K562 (cell line): Measurements from ENCODE around the gene CDH8. TPM values are rescaled to one million over a fixed set of nuclear protein-coding genes. Genes with fewer than 3 reads are reported as not detected.

Experiments
- ATAC-seq: fragments of 200-7000 bp; cut with Tn5 transposase; 3 replicates; pipeline ENCODE4 v1.9.1; 2020; ENCODE audit warnings: moderate library complexity
- BruUV-seq: library from RNA; stranded (reverse); fragments of 400-500 nt; replicated peaks from 2 replicates; lab custom pipeline; 2021; lab: Mats Ljungman, UMichigan
- CTCF ChIA-PET: fragments of 300-600 bp; formaldehyde crosslinking; extraction: SDS; loops from one replicate; lab custom pipeline; 2021; ENCODE audit warnings: low intra/inter-chr PET ratio; lab: Yijun Ruan, JAX
- POLR2A ChIA-PET: fragments of 300-600, 350-650 bp; sonication (Branson Sonifier 250); formaldehyde crosslinking; extraction: SDS; loops from one replicate; lab custom pipeline; 2021; ENCODE audit warnings: antibody characterized with exemption, inconsistent platforms; lab: Yijun Ruan, JAX
- DNase-seq, 4 experiments: peaks; one replicate each; pipeline versions ENCODE4 v3.0.0 to v3.0.0-alpha.2; 2011 to 2018; ENCODE audit warnings: low spot score in 3 of 4, mixed read lengths in 3 of 4; ENCODE audit errors: extremely low read depth in 1 of 4
- FAIRE-seq: peaks from 2 replicates; lab custom pipeline; 2011; peaks lifted over from hg19 to GRCh38; lab: Jason Lieb, UNC
- H2AFZ ChIP-seq: 2 replicates; pipeline ENCODE4 v1.6.0; 2011; ENCODE audit warnings: low read depth, low read length, control low read depth, inconsistent platforms
- H3K27ac ChIP-seq: fragments of 200-600 bp; 3 replicates; pipeline ENCODE4 v1.8.0; 2011; ENCODE audit warnings: low read depth, mild to moderate bottlenecking, control low read depth, inconsistent platforms, low read length, moderate library complexity, mixed read lengths; ENCODE audit errors: extremely low read depth
- H3K27me3 ChIP-seq, 2 experiments: fragments of 300-600 bp in 1 of 2; 2 replicates in 1 of 2; 3 replicates in 1 of 2; pipeline versions ENCODE4 v1.6.0 to v1.8.0; 2011; ENCODE audit warnings: inconsistent platforms in 2 of 2, low read length in 2 of 2, mild to moderate bottlenecking in 1 of 2, mixed read lengths in 1 of 2, moderate library complexity in 1 of 2; ENCODE audit not compliant: control insufficient read depth in 2 of 2, insufficient read depth in 2 of 2
- H3K36me3 ChIP-seq: fragments of 300-600 bp; 3 replicates; pipeline ENCODE4 v1.8.0; 2011; ENCODE audit warnings: mild to moderate bottlenecking, low read length, inconsistent platforms; ENCODE audit not compliant: control insufficient read depth, insufficient read depth
- H3K4me1 ChIP-seq, 2 experiments: fragments of 200-600 bp in 1 of 2; replicated peaks in 1 of 2; 2 replicates in 1 of 2; 3 replicates in 1 of 2; pipeline versions ENCODE4 v1.5.1 to v1.8.0; 2011; ENCODE audit warnings: inconsistent platforms in 2 of 2, low read length in 2 of 2, mild to moderate bottlenecking in 1 of 2, mixed read lengths in 1 of 2, moderate library complexity in 1 of 2; ENCODE audit not compliant: control insufficient read depth in 2 of 2, insufficient read depth in 2 of 2
- H3K4me2 ChIP-seq: 2 replicates; pipeline ENCODE4 v1.6.1; 2011; ENCODE audit warnings: low read length, control low read depth, inconsistent platforms, mixed read lengths; ENCODE audit not compliant: insufficient read depth
- H3K4me3 ChIP-seq: fragments of 200-600 bp; sonication (generic), shearing (Covaris generic); 2 replicates; pipeline ENCODE4 v1.5.1; 2016; ENCODE audit warnings: control low read depth, inconsistent platforms
- H3K79me2 ChIP-seq: fragments of 200-600 bp; 3 replicates; pipeline ENCODE4 v1.8.0; 2011; ENCODE audit warnings: low read length, inconsistent platforms; ENCODE audit not compliant: control insufficient read depth, insufficient read depth
- H3K9ac ChIP-seq, 2 experiments: 2 replicates each; pipeline versions ENCODE4 v1.6.0 to v1.6.1; 2011; ENCODE audit warnings: low read depth in 2 of 2, low read length in 2 of 2, control low read depth in 1 of 2, inconsistent platforms in 1 of 2, mild to moderate bottlenecking in 1 of 2, mixed read lengths in 1 of 2; ENCODE audit not compliant: insufficient read depth in 1 of 2
- H3K9me1 ChIP-seq: one replicate; pipeline ENCODE4 v1.6.0; 2011; ENCODE audit warnings: inconsistent platforms, mild to moderate bottlenecking, low read length, moderate library complexity; ENCODE audit not compliant: control insufficient read depth, insufficient read depth
- H3K9me3 ChIP-seq: replicated peaks from 2 replicates; pipeline ENCODE4 v1.5.1; 2011; ENCODE audit warnings: low read depth, low read length, inconsistent platforms; ENCODE audit not compliant: control insufficient read depth, insufficient read depth
- H4K20me1 ChIP-seq: replicated peaks from 2 replicates; pipeline ENCODE4 v1.6.1; 2011; ENCODE audit warnings: low read length, inconsistent platforms, mixed read lengths; ENCODE audit not compliant: control insufficient read depth, insufficient read depth
- BCLAF1 ChIP-seq, 2 experiments: fragments of 450-650 bp in 1 of 2; IDR thresholded peaks; 2 replicates each; pipeline ENCODE4 v1.6.1; 2011 to 2017; ENCODE audit warnings: low read depth in 2 of 2, antibody characterized with exemption in 1 of 2, borderline replicate concordance in 1 of 2, low read length in 1 of 2, mild to moderate bottlenecking in 1 of 2, mixed read lengths in 1 of 2; ENCODE audit not compliant: control insufficient read depth in 1 of 2
- HDGF ChIP-seq: fragments of 450-650 bp; IDR thresholded peaks from 2 replicates; pipeline ENCODE4 v1.6.1; 2016
- MCM3 ChIP-seq: fragments of 450-650 bp; IDR thresholded peaks from 2 replicates; pipeline ENCODE4 v1.6.1; 2016
- MEF2A ChIP-seq: IDR thresholded peaks from 2 replicates; pipeline ENCODE4 v1.6.1; 2011; ENCODE audit warnings: low read depth, mild to moderate bottlenecking, low read length, moderate library complexity; ENCODE audit not compliant: control insufficient read depth
- PHF21A ChIP-seq: fragments of 450-650 bp; IDR thresholded peaks from 2 replicates; pipeline ENCODE4 v1.6.1; 2017; ENCODE audit warnings: low read depth, borderline replicate concordance
- RAD21 ChIP-seq, 2 experiments: fragments of 250-450 bp in 1 of 2; fragments of 450-650 bp in 1 of 2; sonication (Bioruptor Pico) in 1 of 2; formaldehyde crosslinking in 1 of 2; IDR thresholded peaks in 1 of 2; conservative IDR thresholded peaks in 1 of 2; 2 replicates each; pipeline versions ENCODE4 v1.4.0 to v1.8.0; 2020 to 2022; ENCODE audit warnings: mild to moderate bottlenecking in 2 of 2, moderate library complexity in 1 of 2
- ZC3H11A ChIP-seq: IDR thresholded peaks from 2 replicates; pipeline ENCODE4 v1.6.1; 2012; ENCODE audit warnings: low read depth, low read length, improper control_type of control experiment
- ZNF511 ChIP-seq: sonication (generic); formaldehyde crosslinking; IDR thresholded peaks from 2 replicates; pipeline ENCODE4 v1.8.0; 2022; ENCODE audit warnings: mild to moderate bottlenecking, missing genetic modification reagents
- WGBS: fragments of 100-300 bp; shearing (Covaris generic); methylation state at CpG from one replicate; pipeline ENCODE4 v1.1.6; 2016; ENCODE audit warnings: low coverage, mixed read lengths; ENCODE audit not compliant: insufficient coverage; ENCODE audit errors: missing lambda C conversion rate; 5-methylcytosine and 5-hydroxymethylcytosine counted together
- in situ Hi-C: fragments of 300-500 bp; cut with MboI; formaldehyde crosslinking; loops from 4 replicates; pipeline ENCODE4 v1.15.0; 2018; ENCODE audit warnings: inconsistent platforms, mixed read lengths
- intact Hi-C: fragments of 100-400 bp; cut with micrococcal nuclease; formaldehyde crosslinking; loops from 2 replicates; pipeline ENCODE4 v1.14.2; 2022
- polyA plus RNA-seq, 8 experiments: library from polyadenylated mRNA; depleted of rRNA in 4 of 8; stranded (reverse) in 5 of 8; unstranded in 3 of 8; fragments of >200 nt; fragmentation: Nextera tagmentation in 2 of 8; fragmentation: Illumina TruSeq in 1 of 8; extraction: Ambion mirVana in 2 of 8; extraction: Trizol in 1 of 8; gene quantifications; 2 replicates each; pipeline versions ENCODE4 v1.2.1 to v1.2.3, GENCODE V29; 2011 to 2014; ENCODE audit warnings: inconsistent platforms in 1 of 8, missing spikeins in 1 of 8
- total RNA-seq, 7 experiments: library from RNA; depleted of rRNA in 6 of 7; stranded (reverse); fragments of >200 nt in 6 of 7; fragmentation: Illumina TruSeq in 2 of 7; extraction: Trizol in 2 of 7; gene quantifications; 2 replicates each; pipeline versions ENCODE4 v1.2.1 to v1.2.3, GENCODE V29; 2011 to 2021; ENCODE audit warnings: low replicate concordance in 1 of 7

The CDH8 gene
- total and polyA plus RNA-seq, 9 of the 15 experiments (the other 6 are each of a cell fraction or from before 2014, with no cell fraction given), result 0.22 to 1.4 (median 0.42) TPM; not detected in 4

- intact Hi-C loops, result no loop called here
- no peak for FAIRE-seq
Observed at GRCh38 chr16:61926766-61927165, 109.5 kb downstream of the CDH8 start.

More at GRCh38 chr16:61926766-61927165, 109.5 kb downstream of the CDH8 start:
- ATAC-seq (no peak), DNase-seq (no peak)
- no peak overlapping the region for H2AFZ ChIP-seq
- no peak overlapping the region for H3K27ac ChIP-seq
- POLR2A ChIA-PET, result no interaction called here
- TF ChIP-seq BCLAF1 (IDR thresholded peaks at IDR 0.05; ENCODE audit: borderline replicate concordance in 1 of 2, control insufficient read depth in 1 of 2, low read depth in 2 of 2, low read length in 1 of 2) (no peak), MEF2A (no peak), HDGF (no peak), RAD21 (CRISPR knock-in tag; conservative IDR thresholded peaks at IDR 0.05 in 1 of 2, IDR thresholded peaks at IDR 0.05 in 1 of 2) (no peak), ZNF511 (CRISPR knock-in tag) (no peak), ZC3H11A (no peak), PHF21A (no peak), MCM3 (no peak)
- BruUV-seq, result no TSS peak
- H3K9me3 ChIP-seq, result no peaks in the 10 kb centered on the region; the same call in 1 of the 2 replicates
- no peaks in the 10 kb centered on the region for H3K79me2 ChIP-seq
- H3K4me3 ChIP-seq, result no peak overlapping the region
- no peaks in the 10 kb centered on the region for H3K36me3 ChIP-seq
- H3K4me2 ChIP-seq, result no peak overlapping the region
- H3K9me1 ChIP-seq, result no peaks in the 10 kb centered on the region
- H3K9ac ChIP-seq, result no peak overlapping the region
- no peaks in the 10 kb centered on the region for H3K27me3 ChIP-seq
- H4K20me1 ChIP-seq, result no peaks in the 10 kb centered on the region
- WGBS, result 0% methylated on average over 3 of the region's 3 CpGs
- no peaks in the 10 kb centered on the region for H3K4me1 ChIP-seq
- in situ Hi-C loops, result no loop called here
- CTCF ChIA-PET, result no interaction called here
